SU-DHL-6 (cell line): ENCODE measurements around the gene ADAM17.

Experiments used
- H2AFZ ChIP-seq: fragments of 200-600 bp; sonication (generic); 2 replicates; pipeline ENCODE4 v1.6.1; 2014; ENCODE audit warnings: low read depth, mild to moderate bottlenecking, moderate library complexity, mixed read lengths, antibody characterized with exemption, low read length; ENCODE audit not compliant: severe bottlenecking
- H3F3A ChIP-seq: fragments of 200-600 bp; shearing (Covaris generic); 2 replicates; pipeline ENCODE4 v1.6.0; 2016; ENCODE audit warnings: antibody characterized with exemption, mild to moderate bottlenecking; ENCODE audit not compliant: insufficient read depth
- H3K27ac ChIP-seq: fragments of 200-600 bp; sonication (generic); 2 replicates; pipeline ENCODE4 v1.5.1; 2016; ENCODE audit warnings: low read depth, mild to moderate bottlenecking, low read length, moderate library complexity, mixed read lengths
- H3K27me3 ChIP-seq: fragments of 200-600 bp; sonication (generic), shearing (Covaris generic); 2 replicates; pipeline ENCODE4 v1.6.0; 2014; ENCODE audit warnings: mild to moderate bottlenecking, low read length
- H3K36me3 ChIP-seq: fragments of 200-600 bp; sonication (generic); 2 replicates; pipeline ENCODE4 v1.6.1; 2014; ENCODE audit warnings: mild to moderate bottlenecking, low read length, mixed read lengths
- H3K4me2 ChIP-seq: fragments of 300-600, 200-600 bp; shearing (Covaris generic), sonication (generic); 2 replicates; pipeline ENCODE4 v1.6.0; 2014; ENCODE audit warnings: low read length, low read depth, mild to moderate bottlenecking; ENCODE audit not compliant: poor library complexity, severe bottlenecking
- H3K4me3 ChIP-seq: fragments of 200-600 bp; sonication (generic); 2 replicates; pipeline ENCODE4 v1.5.1; 2014; ENCODE audit warnings: antibody characterized with exemption, low read length, mild to moderate bottlenecking, mixed read lengths; ENCODE audit not compliant: insufficient read depth, poor library complexity, severe bottlenecking
- H3K79me2 ChIP-seq: fragments of 200-600 bp; sonication (generic); 2 replicates; pipeline ENCODE4 v1.6.1; 2014; ENCODE audit warnings: mild to moderate bottlenecking, low read length, moderate library complexity; ENCODE audit not compliant: insufficient read depth
- H3K9ac ChIP-seq: fragments of 200-600 bp; sonication (generic); 2 replicates; pipeline ENCODE4 v1.7.0; 2014; ENCODE audit warnings: mild to moderate bottlenecking, low read length
- H3K9me2 ChIP-seq: fragments of 200-600 bp; sonication (generic); replicated peaks from 2 replicates; pipeline ENCODE4 v1.6.1; 2014; ENCODE audit warnings: low read length; ENCODE audit not compliant: insufficient read depth
- H3K9me3 ChIP-seq: fragments of 200-600 bp; sonication (generic); 2 replicates; pipeline ENCODE4 v1.6.1; 2014; ENCODE audit warnings: low read length, mixed read lengths; ENCODE audit not compliant: insufficient read depth
- H4K20me1 ChIP-seq: fragments of 200-600 bp; sonication (generic); 2 replicates; pipeline ENCODE4 v1.6.1; 2014; ENCODE audit warnings: low read depth, mild to moderate bottlenecking, antibody characterized with exemption, low read length, moderate library complexity, mixed read lengths
- CTCF ChIP-seq: fragments of 200-600 bp; sonication (generic); IDR thresholded peaks from one replicate; pipeline ENCODE4 v1.5.1; 2017; ENCODE audit warnings: antibody characterized with exemption, mild to moderate bottlenecking, low read length, moderate library complexity; ENCODE audit not compliant: insufficient read depth, poor library complexity, severe bottlenecking
- EZH2phosphoT487 ChIP-seq: fragments of 200-600 bp; sonication (generic), shearing (Covaris generic); conservative IDR thresholded peaks from 2 replicates; pipeline ENCODE4 v1.6.1; 2018; ENCODE audit warnings: mild to moderate bottlenecking, antibody characterized with exemption, low read length, moderate library complexity, mixed read lengths

Gene ADAM17

GRCh38 chr2:9488583-9489547 is 66.8 kb downstream of the ADAM17 start:
- no peaks in the 10 kb centered on the region for H3K9me3 ChIP-seq
- no peak overlapping the region for H3K4me3 ChIP-seq
- H3K27me3 ChIP-seq, result no peaks in the 10 kb centered on the region
- H3F3A ChIP-seq, result peaks cover 7% of the 10 kb centered on the region; the same call in 1 of the 2 replicates
- H3K27ac ChIP-seq, result peak overlapping the region; percentile 15; the same call in 1 of the 2 replicates
- H3K36me3 ChIP-seq, result peaks cover 57% of the 10 kb centered on the region
- no peaks in the 10 kb centered on the region for H4K20me1 ChIP-seq
- no peak overlapping the region for H3K4me2 ChIP-seq
- H3K9ac ChIP-seq, result no peak overlapping the region
- no peaks in the 10 kb centered on the region for H3K79me2 ChIP-seq
- H2AFZ ChIP-seq, result no peak overlapping the region
- no peak for TF ChIP-seq CTCF
- no peak for TF ChIP-seq EZH2phosphoT487
- no peaks in the 10 kb centered on the region for H3K9me2 ChIP-seq

- Histone ChIP-seq H3K79me2 (no peaks in the 10 kb centered on the region), H3K27ac (no peak overlapping the region), H3K9me2 (no peaks in the 10 kb centered on the region), H3K36me3 (peaks cover 21% of the 10 kb centered on the region), H3K9me3 (no peaks in the 10 kb centered on the region), H3K27me3 (no peaks in the 10 kb centered on the region), H2AFZ (no peak overlapping the region), H4K20me1 (no peaks in the 10 kb centered on the region), H3K4me3 (no peak overlapping the region), H3K4me2 (no peak overlapping the region), H3F3A (peaks cover 24% of the 10 kb centered on the region), H3K9ac (no peak overlapping the region)
- TF ChIP-seq EZH2phosphoT487 (no peak), CTCF (no peak)
These were observed 71.1 kb downstream of the ADAM17 start for GRCh38 chr2:9484533-9484932.

- no peak overlapping the region for H3K4me3 ChIP-seq
- peaks cover 13% of the 10 kb centered on the region for H3K36me3 ChIP-seq
- H4K20me1 ChIP-seq, result no peaks in the 10 kb centered on the region
- H3K27me3 ChIP-seq, result no peaks in the 10 kb centered on the region
- TF ChIP-seq EZH2phosphoT487 (no peak), CTCF (no peak)
- H3F3A ChIP-seq, result peaks cover 34% of the 10 kb centered on the region
- no peaks in the 10 kb centered on the region for H3K9me3 ChIP-seq
- H3K27ac ChIP-seq, result peak overlapping the region; percentile 17; the same call in 1 of the 2 replicates
- H3K4me2 ChIP-seq, result no peak overlapping the region
- no peaks in the 10 kb centered on the region for H3K9me2 ChIP-seq
- H3K79me2 ChIP-seq, result no peaks in the 10 kb centered on the region
- H2AFZ ChIP-seq, result no peak overlapping the region
- H3K9ac ChIP-seq, result no peak overlapping the region
These were observed 72.5 kb downstream of the ADAM17 start for GRCh38 chr2:9483107-9483506.
